DLD1 (cell line): ENCODE measurements around the gene DDX11.
"Not testable (repeated sequence)": the region's sequence is repeated elsewhere in the genome, so short reads cannot be mapped to it uniquely, and the experiment has no call there.

ENCODE experiments used
- in situ Hi-C: cut with HindIII; loops from 2 replicates; pipeline ENCODE4 v1.10.0; 2017; ENCODE audit warnings: low sequenced_read_pairs

The DDX11 gene

DNA sequence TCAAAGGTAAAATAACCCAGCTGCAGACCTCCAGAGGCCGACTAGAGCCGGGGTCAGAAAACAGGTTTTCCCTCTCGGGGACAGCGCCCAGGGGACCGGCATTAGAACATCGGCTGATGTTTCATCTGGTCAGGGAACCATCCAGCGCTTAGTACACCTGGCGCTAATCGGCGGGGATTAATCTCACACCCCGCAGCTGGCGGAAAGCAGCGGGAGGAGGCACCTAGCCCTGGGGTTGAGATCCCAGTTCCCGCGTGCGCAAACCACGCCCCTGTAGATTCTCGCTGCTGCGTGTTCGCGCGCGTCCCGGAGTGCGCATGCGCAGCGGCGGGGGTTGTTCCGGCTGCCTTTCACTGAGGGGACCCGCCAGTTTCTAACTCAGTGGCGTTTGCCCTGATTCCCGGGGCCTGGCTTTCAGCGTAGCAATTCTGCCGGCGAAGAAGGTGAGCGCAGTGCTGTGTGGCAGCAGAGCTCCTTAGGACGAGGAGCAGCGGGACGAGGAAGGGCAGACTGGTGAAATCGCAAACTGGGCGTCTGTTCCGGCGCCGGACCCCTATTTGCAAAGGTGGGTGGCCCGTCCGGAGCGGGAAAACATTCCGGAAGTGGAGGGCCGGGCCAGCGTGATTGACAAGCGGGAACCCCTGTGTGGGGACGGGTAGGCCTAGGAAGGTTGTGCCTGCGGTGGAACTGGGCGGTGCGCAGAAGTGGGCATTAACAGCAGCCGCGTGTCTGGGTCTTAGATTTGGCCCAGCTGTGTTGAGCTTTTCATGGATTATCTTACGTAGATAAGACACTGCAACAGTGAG lies at the start of gene DDX11:
TSS of gene DDX11 (plus strand) at position 334 of the 806 bp plus-strand sequence. CDS start 4,534 bp downstream, outside the sequence.
- in situ Hi-C loops = not testable (repeated sequence)

GRCh38 chr12:31026202-31026601 lies 47.5 kb upstream of the DDX11 start:
- in situ Hi-C loops = no loop called here

DNA sequence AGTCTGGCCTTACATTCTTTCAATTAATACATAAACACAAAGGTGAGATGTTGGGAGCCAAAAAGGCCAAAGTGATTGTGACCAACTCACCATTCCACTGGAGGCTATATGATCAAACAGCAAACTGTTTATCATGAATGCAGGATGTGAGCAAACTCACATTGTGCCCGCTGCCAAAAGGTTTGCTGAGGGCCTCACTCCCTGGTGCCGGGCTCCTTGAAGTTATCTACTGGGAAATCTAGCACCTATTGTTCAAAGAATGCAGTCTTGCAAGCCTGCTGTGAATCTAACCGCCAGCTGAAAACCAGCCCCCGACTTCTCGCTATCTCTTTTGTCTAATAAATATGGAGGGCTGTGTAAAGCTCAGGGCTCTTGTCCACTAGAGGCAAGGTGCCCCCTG lies 46.7 kb upstream of the DDX11 start:
- in situ Hi-C loops = not testable (repeated sequence)

GRCh38 chr12:31029468-31029867 lies 44.2 kb upstream of the DDX11 start:
- in situ Hi-C loops = no loop called here

- in situ Hi-C loops = no loop called here
These were observed 43.6 kb upstream of the DDX11 start for GRCh38 chr12:31029916-31030562.

DNA sequence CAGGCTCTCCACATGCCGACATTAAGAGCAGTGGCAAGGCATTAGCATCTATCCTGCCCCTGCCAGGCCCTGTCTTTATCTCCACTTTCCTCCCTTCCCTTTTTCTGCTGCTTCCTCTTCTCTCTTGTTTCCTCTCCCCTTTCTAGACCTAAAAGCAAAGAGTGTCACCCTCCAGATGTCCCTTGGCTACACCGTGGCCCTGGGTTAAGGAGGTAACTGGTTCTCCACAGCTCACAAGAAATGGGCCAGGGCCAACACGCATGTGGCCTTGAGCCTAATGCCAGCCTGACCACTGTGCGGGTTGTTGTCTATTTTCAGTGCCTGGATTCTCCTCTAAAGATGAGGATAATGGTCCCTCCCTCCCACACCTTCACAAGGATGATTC lies 41.7 kb upstream of the DDX11 start:
- in situ Hi-C loops = no loop called here

GRCh38 chr12:31033146-31033545 lies 40.5 kb upstream of the DDX11 start:
- in situ Hi-C loops = no loop called here

GRCh38 chr12:31033681-31034080 lies 40.0 kb upstream of the DDX11 start:
- in situ Hi-C loops = no loop called here

GRCh38 chr12:31034372-31034771 lies 39.3 kb upstream of the DDX11 start:
- in situ Hi-C loops = no loop called here

DNA sequence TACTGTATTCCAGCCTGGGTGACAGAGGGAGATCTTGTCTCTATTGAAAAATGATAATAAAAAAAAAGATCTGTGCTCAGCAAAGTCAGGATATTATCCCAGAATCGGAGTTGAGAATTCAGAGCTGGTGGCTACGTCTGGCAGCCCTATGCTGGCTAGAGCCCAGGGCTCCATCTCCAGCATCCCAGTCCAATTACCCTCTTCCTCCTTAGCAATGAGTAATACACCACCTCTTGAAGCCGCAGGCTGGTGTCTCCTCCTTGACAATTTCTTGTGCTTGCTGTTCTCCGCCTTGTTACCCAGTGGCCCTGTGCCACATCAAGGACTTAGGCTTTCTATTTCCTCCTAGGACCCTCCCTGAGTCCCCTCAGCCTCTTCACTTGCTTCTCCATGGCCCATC lies 38.4 kb upstream of the DDX11 start:
- in situ Hi-C loops = no loop called here

GRCh38 chr12:31035967-31036665 lies 37.5 kb upstream of the DDX11 start:
- in situ Hi-C loops = no loop called here

GRCh38 chr12:31037028-31037427 lies 36.6 kb upstream of the DDX11 start:
- in situ Hi-C loops = no loop called here

DNA sequence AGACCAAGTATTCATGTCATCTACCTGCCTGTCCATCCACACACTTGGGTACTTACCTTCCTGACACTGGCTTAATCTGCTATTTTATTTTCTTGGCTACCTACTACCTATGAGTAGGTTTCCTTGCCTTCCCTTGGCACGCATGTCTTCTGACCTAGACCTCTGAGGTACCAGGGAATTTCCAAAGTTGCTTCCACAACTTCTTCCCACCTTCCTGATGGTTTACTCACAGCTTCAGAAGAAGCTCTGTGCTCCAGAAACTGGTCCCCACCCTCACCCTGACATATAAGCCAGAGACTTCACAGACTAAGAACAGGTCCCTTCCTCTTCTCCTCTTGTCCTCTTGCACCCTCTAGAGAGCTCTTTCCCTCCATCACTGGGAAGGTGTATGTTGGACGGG lies 35.7 kb upstream of the DDX11 start:
- in situ Hi-C loops = no loop called here

- in situ Hi-C loops = loop anchor here (5.0 to 10.0 kb wide), 2 partner anchors 69 to 196 kb away; no protein-coding TSS in a partner anchor
These were observed 32.6 kb upstream of the DDX11 start for GRCh38 chr12:31041033-31041564.

- in situ Hi-C loops = not testable (repeated sequence)
These were observed 23.5 kb upstream of the DDX11 start for GRCh38 chr12:31050143-31050542.

DNA sequence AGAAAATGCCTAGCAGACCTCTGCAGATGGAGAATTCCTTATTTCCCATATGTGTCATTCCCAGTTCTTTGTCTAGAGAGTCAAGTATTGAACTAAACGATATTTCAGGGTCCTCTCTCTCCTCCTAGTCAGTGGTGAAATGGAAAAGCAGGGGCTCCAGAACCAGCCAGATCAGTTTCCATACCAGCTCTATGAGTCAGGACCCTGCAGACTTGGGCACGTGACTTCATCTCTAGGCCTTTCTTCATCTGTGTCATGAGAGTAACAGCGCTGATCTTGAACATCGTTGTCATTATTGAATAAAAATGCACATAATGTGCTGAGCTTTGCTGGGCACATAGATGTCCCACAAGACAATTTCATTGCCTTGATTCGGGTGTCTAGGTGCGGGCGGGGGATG lies 23.1 kb upstream of the DDX11 start:
- in situ Hi-C loops = not testable (repeated sequence)

- in situ Hi-C loops = not testable (repeated sequence)
These were observed 22.0 kb upstream of the DDX11 start for GRCh38 chr12:31051692-31052091.

GRCh38 chr12:31052121-31052520 lies 21.5 kb upstream of the DDX11 start:
- in situ Hi-C loops = not testable (repeated sequence)

DNA sequence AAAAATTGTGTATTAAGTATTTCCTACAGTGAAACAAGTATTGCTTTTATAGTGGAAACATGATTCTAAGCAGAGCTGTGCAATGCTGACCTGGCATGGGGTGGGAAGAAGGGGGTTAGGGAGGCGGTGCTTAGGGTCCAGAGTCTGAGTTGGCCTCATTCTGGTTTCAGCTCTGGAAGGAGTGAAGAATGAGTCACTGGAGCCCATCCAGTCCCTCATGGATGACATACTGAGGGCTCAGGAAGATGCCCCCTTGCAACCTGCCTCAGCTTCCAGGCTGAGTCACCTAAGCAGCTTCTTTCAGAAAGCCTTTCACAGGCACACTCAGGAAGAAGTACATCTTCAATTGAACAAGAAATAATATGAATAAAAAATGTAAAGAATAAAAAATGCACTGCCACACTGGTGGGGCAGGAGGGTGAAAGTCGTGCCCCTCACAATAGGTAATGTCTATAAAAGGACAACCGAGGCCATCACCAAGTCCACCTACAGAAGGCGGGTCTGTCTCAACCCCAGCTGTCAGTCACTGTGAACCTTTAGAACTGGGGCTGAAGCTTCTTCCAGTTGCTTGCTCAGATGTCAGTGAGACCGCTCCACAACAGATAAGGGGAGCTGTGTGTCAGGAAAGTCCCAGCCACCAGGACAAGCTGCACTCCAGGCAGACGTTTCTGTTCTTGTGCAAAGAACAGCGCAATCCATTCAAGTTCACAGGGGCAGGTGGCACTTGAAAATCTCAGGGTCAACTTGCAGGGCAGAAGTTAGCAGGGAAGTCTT lies 20.8 kb upstream of the DDX11 start:
- in situ Hi-C loops = not testable (repeated sequence)

GRCh38 chr12:31053944-31054343 lies 19.7 kb upstream of the DDX11 start:
- in situ Hi-C loops = not testable (repeated sequence)

DNA sequence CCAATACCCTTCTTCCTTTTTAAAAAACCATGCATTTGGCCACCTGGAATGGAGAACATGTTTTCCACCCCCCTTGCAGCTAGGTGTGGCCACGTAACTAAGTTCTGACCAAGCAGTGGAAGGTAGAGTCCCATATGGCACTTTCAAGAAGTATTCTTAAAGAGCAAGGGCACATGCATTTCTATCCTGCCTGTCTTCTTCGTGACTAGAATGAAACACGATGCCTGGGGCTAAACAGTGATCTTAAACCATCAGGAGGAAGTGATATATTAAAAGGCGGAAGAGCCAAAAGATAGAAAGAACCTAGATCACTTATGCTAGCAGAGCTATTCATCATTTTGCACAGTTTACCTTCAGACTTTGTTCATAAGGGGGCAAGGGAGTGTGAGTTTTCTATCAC lies 16.0 kb upstream of the DDX11 start:
- in situ Hi-C loops = no loop called here
